IPS-NIHi7 (cell line): ENCODE measurements around the gene CST4.
"Not testable (repeated sequence)": the region's sequence is repeated elsewhere in the genome, so short reads cannot be mapped to it uniquely, and the experiment has no call there.

Experiments
- DNase-seq: peaks from one replicate; pipeline ENCODE4 v3.0.0; 2012; ENCODE audit warnings: mixed read lengths; ENCODE audit errors: extremely low spot score

CST4 gene

GRCh38 chr20:23659989-23660837 lies 28.6 kb downstream of the CST4 start:
- DNase-seq: no peak

GRCh38 chr20:23659610-23659988 lies 29.2 kb downstream of the CST4 start:
- not testable (repeated sequence) for DNase-seq

GRCh38 chr20:23658989-23659609 lies 29.7 kb downstream of the CST4 start:
- DNase-seq: no peak

GRCh38 chr20:23658336-23658735 lies 30.5 kb downstream of the CST4 start:
- DNase-seq: no peak

GRCh38 chr20:23657202-23657601 lies 31.6 kb downstream of the CST4 start:
- DNase-seq: no peak

GRCh38 chr20:23656372-23656771 lies 32.5 kb downstream of the CST4 start:
- DNase-seq: no peak

- no peak for DNase-seq
Observed at GRCh38 chr20:23655491-23656211, 33.2 kb downstream of the CST4 start.

- DNase-seq: no peak
Observed at GRCh38 chr20:23654717-23655116, 34.1 kb downstream of the CST4 start.

- no peak for DNase-seq
Observed at GRCh38 chr20:23654000-23654399, 34.8 kb downstream of the CST4 start.

- DNase-seq: no peak
Observed at GRCh38 chr20:23653400-23653938, 35.4 kb downstream of the CST4 start.

- no peak for DNase-seq
Observed at GRCh38 chr20:23652926-23653325, 35.9 kb downstream of the CST4 start.

GRCh38 chr20:23652371-23652770 lies 36.5 kb downstream of the CST4 start:
- DNase-seq: no peak

GRCh38 chr20:23651117-23651516 lies 37.7 kb downstream of the CST4 start:
- DNase-seq: no peak

GRCh38 chr20:23649830-23650417 lies 38.9 kb downstream of the CST4 start:
- DNase-seq: no peak

GRCh38 chr20:23649242-23649641 lies 39.6 kb downstream of the CST4 start:
- no peak for DNase-seq

GRCh38 chr20:23647346-23647745 lies 41.5 kb downstream of the CST4 start:
- no peak for DNase-seq

GRCh38 chr20:23646106-23646873 lies 42.5 kb downstream of the CST4 start:
- no peak for DNase-seq

- DNase-seq: no peak
Observed at GRCh38 chr20:23645575-23645974, 43.3 kb downstream of the CST4 start.

- DNase-seq: no peak
Observed at GRCh38 chr20:23644164-23644563, 44.7 kb downstream of the CST4 start.

GRCh38 chr20:23643659-23644058 lies 45.2 kb downstream of the CST4 start:
- no peak for DNase-seq
